ENCODE measurements around the gene RPTOR.

GRCh38 chr17:81000334-81000630, 455.6 kb downstream of the RPTOR start:
- TF ChIP-seq CTCF (conservative IDR thresholded peaks at IDR 0.05 in 1 of 2, IDR thresholded peaks at IDR 0.05 in 1 of 2; ENCODE audit: low read depth in 1 of 2, low read length in 2 of 2) (no peak), EZH2 (IDR thresholded peaks at IDR 0.05; ENCODE audit: low read length, missing control alignments) (no peak)
